ACHN (cell line): ENCODE measurements around the gene CTNNBIP1.
"Not testable (repeated sequence)": the region's sequence is repeated elsewhere in the genome, so short reads cannot be mapped to it uniquely, and the experiment has no call there.

ENCODE experiments used
- DNase-seq: peaks from one replicate; pipeline ENCODE4 v3.0.0-alpha.2; 2015
- in situ Hi-C: cut with HindIII; loops from 2 replicates; pipeline ENCODE4 v1.10.0; 2017; ENCODE audit warnings: low sequenced_read_pairs, low pct_ligation_motif_present, low pct_unique_long_range_greater_than_20kb

The CTNNBIP1 gene

GRCh38 chr1:9822897-9823692 is 87.0 kb downstream of the CTNNBIP1 start:
- in situ Hi-C loops, result no loop called here
- DNase-seq, result peak; percentile 33

- in situ Hi-C loops, result no loop called here
- DNase-seq, result peak; percentile 29
These were observed 87.6 kb downstream of the CTNNBIP1 start for GRCh38 chr1:9822490-9822889.

GRCh38 chr1:9821710-9822109 is 88.4 kb downstream of the CTNNBIP1 start:
- in situ Hi-C loops, result no loop called here
- no peak for DNase-seq

- DNase-seq, result no peak
- in situ Hi-C loops, result no loop called here
These were observed 89.5 kb downstream of the CTNNBIP1 start for GRCh38 chr1:9820521-9820920.

- in situ Hi-C loops, result no loop called here
- no peak for DNase-seq
These were observed 92.3 kb downstream of the CTNNBIP1 start for GRCh38 chr1:9817734-9818133.

- no peak for DNase-seq
- in situ Hi-C loops, result no loop called here
These were observed 93.9 kb downstream of the CTNNBIP1 start for GRCh38 chr1:9816199-9816598.

GRCh38 chr1:9815150-9815549 is 94.9 kb downstream of the CTNNBIP1 start:
- DNase-seq, result no peak
- in situ Hi-C loops, result no loop called here

- no peak for DNase-seq
- in situ Hi-C loops, result no loop called here
These were observed 95.5 kb downstream of the CTNNBIP1 start for GRCh38 chr1:9814619-9815018.

GRCh38 chr1:9811239-9811966 is 98.7 kb downstream of the CTNNBIP1 start:
- no peak for DNase-seq
- in situ Hi-C loops, result no loop called here

GRCh38 chr1:9809100-9809510 is 101.0 kb downstream of the CTNNBIP1 start:
- DNase-seq, result peak; percentile 38
- in situ Hi-C loops, result no loop called here

- no peak for DNase-seq
These were observed 101.6 kb downstream of the CTNNBIP1 start for GRCh38 chr1:9808459-9808858.

GRCh38 chr1:9807541-9807940 is 102.5 kb downstream of the CTNNBIP1 start:
- no peak for DNase-seq
- in situ Hi-C loops, result no loop called here

More at GRCh38 chr1:9808459-9808858, 101.6 kb downstream of the CTNNBIP1 start:
- in situ Hi-C loops, result no loop called here

GRCh38 chr1:9805972-9806371 is 104.1 kb downstream of the CTNNBIP1 start:
- in situ Hi-C loops, result not testable (repeated sequence)

GRCh38 chr1:9805006-9805508 is 105.0 kb downstream of the CTNNBIP1 start:
- DNase-seq, result no peak
- in situ Hi-C loops, result no loop called here

More at GRCh38 chr1:9805972-9806371, 104.1 kb downstream of the CTNNBIP1 start:
- DNase-seq, result not testable (repeated sequence)

- in situ Hi-C loops, DNase-seq: not testable (repeated sequence)
These were observed 106.8 kb downstream of the CTNNBIP1 start for GRCh38 chr1:9803003-9803918.

GRCh38 chr1:9801909-9802308 is 108.2 kb downstream of the CTNNBIP1 start:
- in situ Hi-C loops, result no loop called here
- no peak for DNase-seq
